ENCODE measurements around the gene EGFLAM. TPM values are rescaled to one million over a fixed set of nuclear protein-coding genes. Genes with fewer than 3 reads are reported as not detected.

Gene EGFLAM
- total RNA-seq, 1 donor from 2014 or later: 19.9 TPM

DNA sequence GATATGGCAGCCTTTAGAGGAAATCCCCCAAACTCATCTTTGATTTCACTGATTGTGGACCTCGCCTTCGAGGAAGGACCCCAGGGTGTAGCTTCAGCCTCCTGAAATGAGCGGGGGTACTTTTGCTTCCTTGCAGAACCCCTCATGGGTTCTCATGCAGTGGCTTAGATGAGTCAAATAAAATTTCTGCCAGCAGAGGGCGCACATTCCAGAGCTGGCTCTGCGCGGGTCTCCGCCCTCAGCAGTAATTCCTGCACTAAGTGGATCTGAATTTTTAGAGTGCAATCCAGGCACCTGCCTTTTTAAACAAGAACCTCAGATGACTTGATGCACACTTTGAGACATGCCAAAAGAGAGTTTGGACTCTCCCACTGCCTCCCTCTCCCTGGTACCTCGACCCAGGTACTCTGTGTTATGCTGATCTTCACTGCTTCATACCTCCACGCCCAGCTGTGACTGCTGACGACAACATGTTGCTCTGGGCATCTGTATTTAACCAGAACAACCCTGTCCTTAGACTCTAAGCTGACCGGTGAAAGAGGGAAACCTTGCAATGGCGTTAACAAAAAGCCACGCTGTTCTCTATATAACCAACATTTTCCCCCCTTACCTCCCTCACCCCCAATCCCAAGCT, 7.3 kb downstream of the EGFLAM start:
- DNase-seq (ENCODE audit: low read depth): peak; percentile 61

DNA sequence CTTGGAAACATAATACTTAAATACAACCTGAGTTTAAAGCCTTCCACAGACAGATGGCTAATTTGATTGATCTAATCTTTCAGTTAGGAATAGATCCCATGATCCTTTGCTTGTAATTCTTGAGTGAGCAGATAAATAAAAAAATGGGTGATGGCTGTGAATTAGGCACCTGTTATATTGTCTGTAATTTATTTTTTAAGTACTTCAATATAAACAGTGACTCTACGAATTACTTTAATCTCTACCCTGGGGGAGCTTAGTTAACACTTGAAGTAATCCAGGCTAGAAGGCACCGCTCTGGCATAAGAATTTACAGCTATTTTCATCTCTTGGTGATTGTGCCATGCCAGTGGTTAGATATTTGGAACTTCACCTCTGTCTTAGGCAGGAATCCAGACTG, 9.0 kb downstream of the EGFLAM start:
- no peak for DNase-seq (ENCODE audit: low read depth)

DNA sequence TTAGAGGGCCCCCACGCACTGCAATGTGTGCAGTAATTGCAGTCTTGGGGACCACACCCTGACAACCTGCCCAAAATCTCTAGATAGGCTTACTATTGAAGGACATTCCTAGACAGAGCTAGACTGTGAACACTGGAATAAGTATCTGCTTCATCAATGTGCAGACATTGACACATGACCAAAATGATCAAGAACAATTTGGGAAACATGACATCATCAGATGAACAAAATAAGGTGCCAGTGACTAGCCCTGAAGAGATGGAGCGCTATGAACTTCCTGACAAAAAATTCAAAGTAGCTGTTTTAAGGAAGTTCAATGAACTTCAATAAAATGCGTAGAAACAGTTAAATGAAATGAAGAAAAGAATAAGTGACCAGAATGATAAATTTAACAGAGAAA, 15.3 kb downstream of the EGFLAM start:
- DNase-seq (ENCODE audit: low read depth): no peak

DNA sequence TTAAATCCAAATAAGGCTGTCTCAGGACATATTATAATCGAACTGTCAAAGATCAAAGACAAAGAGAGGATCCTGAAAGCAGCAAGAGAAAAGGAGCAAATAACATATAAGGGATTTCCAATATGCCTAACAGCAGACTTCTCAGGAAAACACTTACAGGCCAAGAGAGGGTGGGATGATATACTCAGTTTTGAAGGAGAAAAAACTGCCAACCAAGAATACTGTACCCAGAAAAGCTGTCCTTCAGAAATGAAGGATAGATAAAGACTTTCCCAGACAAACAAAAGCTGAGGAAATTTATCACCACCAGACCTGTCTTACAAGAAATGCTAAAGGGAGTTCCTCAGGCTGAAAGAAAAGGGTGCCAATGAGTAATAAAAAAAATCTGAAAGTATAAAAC, 16.0 kb downstream of the EGFLAM start:
- DNase-seq (ENCODE audit: low read depth): no peak

DNA sequence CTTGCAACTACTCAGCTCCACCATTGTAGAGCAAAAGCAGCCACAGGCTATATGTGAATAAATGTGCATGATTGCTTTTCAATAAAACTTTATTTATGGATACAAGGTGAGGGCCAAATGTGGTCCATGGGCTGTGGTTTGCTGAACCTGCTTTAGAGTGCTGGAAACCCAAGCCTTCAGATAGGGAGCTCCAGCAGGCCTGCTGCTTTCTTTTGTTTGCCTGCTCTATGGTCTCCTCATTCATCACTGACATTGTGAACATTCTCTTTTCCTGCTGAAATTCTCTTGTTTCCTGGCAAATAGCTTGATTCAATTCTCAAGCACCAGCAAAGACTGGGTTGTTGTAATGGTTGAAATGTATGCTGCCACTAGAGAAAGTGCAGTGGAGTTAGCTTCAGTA, 26.0 kb downstream of the EGFLAM start:
- no peak for DNase-seq (ENCODE audit: low read depth)

DNA sequence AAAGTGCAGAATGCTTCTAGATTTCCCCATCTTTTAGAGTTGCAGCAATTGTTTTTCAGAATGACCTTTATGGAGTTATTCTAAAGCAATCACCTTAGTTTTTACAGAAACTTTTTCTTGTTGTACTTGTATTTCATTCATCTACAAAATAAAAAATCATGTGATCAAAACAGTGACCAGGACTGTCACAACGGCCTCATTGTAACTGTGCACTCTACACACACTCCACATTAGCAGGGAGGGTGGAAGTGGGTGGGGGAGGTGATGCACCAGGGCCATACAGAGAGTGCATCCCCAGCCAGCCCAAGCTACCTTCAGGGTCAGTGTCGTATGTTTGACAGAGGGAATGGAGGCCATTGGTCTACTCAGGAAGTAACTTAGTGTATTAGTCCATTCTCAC, 26.9 kb downstream of the EGFLAM start:
- no peak for DNase-seq (ENCODE audit: low read depth)

DNA sequence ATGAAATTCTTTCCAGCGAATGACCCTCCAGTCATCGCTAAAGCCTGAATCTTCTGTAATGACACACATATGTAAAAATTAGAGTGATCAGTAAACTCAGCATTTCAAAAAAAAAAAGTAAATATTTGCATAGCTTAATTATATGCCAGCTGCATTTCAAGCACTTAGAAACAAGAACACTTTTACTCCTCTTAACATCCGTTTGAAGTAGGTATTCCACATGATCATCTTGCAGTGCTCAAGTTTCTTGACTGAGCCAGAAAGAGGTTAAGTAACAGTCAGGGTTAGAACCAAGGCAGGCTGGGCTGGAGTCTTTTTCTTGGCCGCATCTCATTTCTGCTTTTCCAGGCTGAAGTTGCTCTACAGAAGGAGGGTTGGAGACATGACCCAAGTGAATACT, 27.6 kb downstream of the EGFLAM start:
- DNase-seq (ENCODE audit: low read depth): no peak

DNA sequence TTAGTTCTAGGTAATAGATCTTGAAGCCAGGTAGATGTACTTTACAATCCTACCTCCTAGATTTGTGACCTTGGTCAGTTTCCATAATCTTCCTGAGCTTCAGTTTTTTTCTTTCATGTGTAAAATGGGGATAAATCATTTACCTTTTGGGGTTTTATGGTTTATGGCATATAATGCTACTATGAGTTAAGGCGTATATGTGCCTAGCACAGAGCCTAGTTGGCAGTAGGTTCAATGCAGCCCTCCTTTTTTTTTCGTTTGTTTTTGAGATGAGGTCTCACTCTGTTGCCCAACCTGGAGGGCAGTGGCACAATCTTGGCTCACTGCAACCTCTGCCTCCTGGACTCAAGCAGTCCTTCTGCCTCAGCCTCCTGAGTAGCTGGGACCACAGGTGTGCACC, 28.8 kb downstream of the EGFLAM start:
- no peak for DNase-seq (ENCODE audit: low read depth)

DNA sequence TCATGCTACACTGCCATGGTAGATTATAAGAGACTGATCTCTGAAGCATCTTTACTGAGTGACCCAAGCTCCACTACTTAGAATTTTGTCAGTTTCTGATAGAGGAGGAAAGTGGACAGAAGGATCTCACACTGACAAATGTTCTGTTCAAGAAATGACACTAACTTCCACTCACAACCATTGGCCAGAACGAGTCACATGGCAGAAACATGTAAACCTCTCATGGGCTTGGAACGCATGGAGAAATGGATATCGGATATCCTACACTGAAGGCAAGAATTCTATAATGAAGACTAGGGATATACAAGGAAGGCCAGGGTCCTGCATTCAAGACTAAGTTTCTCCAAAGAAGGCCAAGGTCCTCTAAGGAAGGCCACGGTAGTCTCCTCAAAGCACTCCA, 31.1 kb downstream of the EGFLAM start:
- DNase-seq (ENCODE audit: low read depth): no peak

DNA sequence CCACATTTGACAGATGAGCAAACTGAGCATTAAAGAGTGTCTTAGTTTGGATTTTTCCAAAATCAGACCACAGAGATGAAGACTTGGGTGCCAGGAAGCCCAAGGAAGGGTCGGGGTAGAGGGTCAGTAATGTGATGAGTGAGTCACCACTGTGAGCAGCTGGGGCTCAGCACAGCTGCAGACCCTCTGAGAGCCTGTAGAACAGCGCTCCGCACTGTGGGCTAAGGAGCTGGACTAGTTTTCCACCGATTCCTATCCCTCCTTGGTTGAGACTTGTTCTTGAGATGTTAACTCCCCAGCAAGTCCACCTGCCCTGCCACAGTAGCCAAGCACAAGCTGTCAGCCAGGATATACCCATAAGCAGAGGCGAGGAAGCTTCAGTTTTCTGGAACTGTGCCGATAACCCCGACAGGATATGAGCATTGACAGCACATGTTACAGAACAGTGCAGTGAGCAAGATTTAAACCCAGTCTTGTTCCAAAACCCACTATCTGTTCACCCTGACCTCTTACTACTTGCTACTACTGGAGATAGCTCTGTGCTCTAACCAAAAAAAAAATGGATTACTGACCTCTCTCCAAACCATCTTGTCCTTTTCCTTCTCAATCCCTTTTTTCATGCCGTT, 31.8 kb downstream of the EGFLAM start:
- no peak for DNase-seq (ENCODE audit: low read depth)

DNA sequence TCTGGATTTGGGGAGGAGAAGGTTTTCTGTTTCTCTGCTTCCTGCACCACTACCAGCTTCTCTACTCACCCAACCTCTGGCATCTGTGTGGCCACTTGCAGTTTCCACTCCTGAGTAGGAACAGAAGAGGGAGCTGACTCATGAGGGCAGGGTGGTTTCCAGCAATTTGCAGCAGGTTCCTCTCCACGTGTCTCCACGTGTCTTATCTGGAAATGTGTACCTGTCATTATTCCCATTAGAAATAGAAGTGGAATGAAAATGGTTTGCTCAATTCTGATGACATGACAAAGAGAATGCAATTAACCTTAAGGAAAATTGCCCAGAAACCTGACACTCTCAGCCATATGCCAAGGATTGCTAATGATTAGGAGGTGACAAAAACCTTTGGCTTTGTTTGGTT, 33.0 kb downstream of the EGFLAM start:
- DNase-seq (ENCODE audit: low read depth): peak; percentile 2

DNA sequence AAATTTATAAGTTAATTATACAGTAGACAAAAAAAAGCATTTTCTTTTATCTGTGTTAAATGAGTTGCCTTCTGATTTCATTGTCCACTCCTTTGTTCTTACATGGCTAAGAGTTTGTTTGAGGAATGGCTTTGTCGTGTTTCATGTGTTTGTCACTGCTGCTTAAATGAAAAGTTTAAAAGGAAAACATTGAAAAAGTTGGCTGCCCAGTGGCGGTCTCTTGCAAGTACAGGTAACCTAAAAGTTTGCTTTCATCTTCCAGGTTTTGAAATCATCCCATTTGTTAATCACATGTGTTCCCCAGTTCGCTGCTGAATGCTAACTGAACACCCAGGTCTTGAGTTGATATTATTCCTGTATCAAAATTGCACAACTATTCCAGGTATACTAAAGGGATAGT, 33.9 kb downstream of the EGFLAM start:
- DNase-seq (ENCODE audit: low read depth): no peak

DNA sequence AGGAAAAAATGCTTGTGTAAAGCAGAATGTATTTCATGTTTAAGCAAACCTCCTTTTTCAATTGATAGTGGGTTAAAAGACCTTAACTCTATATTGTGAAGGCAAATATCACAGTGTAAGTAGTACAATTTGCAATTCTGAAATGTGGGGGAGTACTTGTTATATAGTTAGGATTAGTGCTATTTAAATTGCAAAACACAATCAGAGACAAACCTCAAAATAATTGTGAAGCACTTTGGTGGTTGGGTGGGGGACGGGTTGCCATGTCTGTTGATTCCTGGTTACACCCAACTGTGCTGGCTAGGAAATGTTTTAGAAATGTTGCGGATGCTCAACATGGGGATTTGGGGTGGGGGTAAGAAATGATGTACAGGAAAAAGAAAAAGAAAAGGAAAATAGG, 37.4 kb downstream of the EGFLAM start:
- DNase-seq (ENCODE audit: low read depth): no peak

DNA sequence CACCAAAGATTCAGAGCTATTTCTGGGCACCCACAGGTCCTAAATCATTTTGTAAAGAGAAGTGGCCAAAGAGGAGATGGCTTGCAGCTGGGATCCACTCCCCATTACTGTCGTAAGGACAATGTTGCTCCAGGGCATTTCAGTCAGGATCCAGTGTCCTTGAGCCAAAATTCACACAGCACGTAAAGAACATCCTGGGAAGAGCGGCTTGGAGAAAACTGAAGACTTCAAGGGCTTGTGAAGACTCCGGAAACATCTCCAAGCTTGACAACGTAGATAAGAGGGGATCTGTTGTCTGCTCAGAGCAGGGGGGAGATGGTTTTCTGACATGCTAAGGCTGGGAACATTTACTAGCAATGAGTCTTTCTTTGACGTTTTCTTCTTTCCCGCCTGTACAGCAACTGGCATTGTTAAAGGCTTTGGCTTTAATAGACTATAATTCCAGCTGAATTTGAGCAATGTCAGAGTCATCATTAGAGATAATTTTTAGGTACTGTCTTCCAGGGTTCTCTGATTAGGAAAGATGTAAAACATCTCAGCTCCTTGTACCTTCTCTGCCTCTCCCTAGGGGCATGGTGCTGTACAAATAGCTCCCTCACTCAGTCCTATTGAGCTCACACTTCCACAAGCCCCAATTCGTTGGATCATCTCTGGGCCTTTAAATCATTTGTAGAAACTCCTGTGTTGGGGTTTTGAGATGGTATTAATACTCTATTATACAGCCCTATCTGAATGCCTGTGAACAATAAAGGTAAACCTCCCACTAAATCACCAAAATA, 39.7 kb downstream of the EGFLAM start:
- DNase-seq (ENCODE audit: low read depth): no peak

DNA sequence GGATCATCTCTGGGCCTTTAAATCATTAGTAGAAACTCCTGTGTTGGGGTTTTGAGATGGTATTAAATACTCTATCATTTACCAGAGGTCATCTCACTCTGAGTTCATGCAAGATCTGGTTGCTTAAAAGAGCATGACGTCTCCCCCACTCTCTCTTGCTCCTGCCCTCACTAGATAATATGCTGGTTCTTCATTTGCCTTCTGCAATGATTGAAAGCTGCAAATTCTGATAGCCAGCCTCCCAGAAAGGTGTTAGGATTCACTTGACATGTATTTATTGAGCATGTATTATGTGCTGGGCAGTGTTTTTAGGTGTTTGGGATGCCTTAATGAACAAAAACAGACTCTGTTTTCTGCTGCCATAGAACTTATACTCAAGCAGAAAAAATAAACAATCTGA, 41.2 kb downstream of the EGFLAM start:
- DNase-seq (ENCODE audit: low read depth): no peak

DNA sequence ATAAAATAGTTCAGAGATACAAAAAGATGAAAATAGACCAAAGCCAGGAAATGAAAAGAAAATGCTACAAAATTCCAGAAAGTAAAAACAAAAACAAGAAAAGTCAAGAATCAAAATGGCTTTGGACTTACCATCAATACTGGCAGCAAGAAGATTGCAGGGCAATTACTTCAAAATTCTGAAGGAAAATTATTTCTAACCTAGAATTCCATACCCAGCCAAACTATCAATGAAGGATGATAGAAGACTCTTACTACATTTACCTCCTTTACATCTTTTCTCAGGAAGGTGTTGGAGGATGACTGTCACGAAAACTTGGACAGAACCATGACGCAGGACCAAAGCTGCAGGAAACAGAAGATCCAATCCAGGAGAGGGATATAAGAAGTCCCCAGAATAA, 46.8 kb downstream of the EGFLAM start:
- no peak for DNase-seq (ENCODE audit: low read depth)

DNA sequence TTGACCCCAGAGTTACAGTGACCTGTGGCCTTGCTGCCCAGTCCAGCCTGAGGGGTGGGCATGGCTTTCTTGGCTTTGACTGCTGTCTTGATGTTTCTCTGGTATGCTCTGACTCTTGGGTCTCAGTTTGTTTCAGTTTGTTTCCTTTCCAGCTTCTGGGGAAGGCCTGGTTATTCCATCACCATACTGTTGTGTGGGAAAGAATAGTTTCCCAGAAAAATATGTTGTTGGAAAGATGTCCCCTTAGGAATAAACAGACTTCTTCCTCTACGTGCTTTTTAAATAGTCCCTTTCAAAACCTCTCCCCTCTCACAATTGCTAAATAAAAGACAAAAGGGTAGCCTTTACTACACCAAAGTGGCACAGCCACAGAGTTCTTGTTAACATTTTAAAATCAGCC, 49.5 kb downstream of the EGFLAM start:
- no peak for DNase-seq (ENCODE audit: low read depth)

DNA sequence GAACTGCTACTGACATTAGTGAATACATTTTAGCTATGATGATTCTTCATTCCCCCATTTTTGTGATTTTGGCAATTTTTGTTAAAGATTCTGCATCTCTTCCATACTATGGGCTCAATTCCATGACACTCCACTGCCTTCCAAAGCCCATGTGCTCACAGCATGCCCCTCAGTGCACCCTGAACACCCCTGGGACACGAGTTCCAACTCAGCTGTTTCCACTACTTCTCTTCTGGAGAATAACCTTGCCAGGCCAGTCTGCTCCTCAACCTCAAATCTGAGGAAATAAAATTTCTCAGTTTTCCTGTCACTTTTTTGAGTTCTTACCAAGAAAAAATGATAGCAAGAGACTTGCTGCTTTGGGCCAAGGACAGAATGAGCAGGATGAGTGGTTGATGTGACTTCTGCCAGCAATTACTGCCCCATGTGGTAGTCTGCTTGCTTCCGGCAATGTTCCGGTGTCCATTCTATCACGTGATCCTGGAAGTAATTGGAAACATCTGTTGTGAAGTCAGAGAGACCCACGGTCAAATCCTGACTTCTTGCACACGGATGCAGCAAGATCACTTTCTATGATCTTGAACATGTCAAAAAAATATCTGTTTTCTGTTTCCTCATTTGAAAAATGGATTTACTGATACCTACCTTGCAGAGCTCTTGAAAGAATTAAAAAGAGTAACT, 58.3 kb downstream of the EGFLAM start:
- DNase-seq (ENCODE audit: low read depth): peak; percentile 53

DNA sequence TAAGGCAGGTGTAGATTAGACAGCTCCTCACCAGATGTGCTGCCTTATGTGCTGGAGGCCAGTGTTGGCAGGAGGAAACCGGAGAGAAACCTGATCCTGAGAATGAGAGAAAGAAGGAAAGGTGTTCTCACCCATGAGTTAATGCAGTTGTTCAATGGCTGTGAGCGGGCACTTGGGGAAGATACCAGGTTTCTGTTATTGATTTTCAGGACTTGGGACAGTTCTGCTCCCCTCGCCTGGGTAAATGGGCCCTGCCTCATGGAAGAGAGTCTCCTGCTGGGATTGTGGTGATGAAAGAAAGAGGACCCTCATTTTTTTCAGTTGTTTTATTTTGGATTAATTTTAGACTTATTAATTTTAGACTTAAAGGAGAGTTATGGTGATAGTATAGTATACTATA, 59.5 kb downstream of the EGFLAM start:
- no peak for DNase-seq (ENCODE audit: low read depth)

DNA sequence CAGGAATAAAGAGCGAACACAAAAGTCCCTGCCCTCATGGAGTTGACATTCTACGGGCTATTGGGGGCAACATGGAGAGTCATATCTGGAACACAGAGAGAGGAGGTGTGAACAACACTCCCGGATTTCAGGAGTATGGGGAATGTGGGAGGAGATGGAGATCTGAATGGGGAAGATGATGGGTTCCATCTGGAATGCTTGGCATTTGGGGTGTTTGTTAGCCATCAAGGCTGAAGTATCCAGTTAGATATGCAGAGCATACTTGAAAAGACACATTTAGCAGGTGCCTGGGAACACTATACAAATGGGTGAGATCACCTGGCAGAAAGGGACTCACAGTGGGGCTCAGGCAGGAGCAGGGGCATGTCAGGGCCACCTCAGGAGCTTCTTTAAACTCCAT, 61.1 kb downstream of the EGFLAM start:
- no peak for DNase-seq (ENCODE audit: low read depth)

DNA sequence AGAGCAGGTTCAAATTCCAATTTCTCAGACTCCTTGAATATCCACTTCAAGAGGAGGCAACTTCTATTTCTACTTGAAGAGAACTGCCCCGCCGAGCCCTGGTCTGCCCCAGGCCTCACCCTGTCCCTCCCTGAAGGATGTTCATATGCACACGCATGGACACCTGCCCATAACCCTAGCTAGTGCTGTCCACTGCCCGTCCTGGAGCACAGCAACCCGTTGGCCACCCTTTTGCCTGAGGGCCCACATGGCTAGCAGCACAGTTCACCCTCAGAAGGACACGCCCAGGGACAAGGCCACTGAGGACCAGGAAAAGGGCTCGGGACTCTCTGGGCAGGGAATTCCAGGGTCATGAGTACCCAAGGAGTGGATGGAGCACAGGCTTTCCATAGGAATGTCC, 63.6 kb downstream of the EGFLAM start:
- DNase-seq (ENCODE audit: low read depth): no peak

DNA sequence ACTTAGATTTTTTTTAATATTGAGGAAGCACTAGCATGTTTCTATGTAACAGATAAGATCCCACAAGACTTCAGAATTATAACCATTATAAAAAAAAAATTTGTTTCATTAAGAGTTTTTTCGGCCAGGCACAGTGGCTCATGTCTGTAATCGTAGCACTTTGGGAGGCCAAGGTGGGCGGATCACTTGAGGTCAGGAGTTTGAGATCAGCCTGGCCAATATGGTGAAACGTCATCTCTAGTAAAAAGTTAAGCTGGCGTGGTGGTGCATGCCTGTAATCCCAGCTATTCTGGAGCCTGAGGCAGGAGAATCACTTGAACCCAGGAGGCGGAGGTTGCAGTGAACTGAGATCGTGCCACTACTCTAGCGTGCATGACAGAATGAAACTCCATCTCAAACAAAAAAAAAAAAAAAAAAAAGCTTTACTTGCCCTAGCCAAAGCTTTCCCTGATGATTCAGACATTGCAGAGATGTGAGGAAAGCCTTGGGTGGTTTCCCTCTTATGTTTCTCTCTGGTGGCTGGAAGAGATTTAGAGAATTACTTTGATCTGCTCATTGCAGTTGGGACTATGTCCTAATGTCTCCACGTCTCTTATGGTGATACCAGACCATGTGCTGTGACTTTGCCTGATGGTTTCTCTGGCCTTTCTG, 65.4 kb downstream of the EGFLAM start:
- peak; percentile 63 for DNase-seq (ENCODE audit: low read depth)

Data from myocyte (in vitro differentiated cells).